ENCODE measurements around the gene AHCYL2. TPM values are rescaled to one million over a fixed set of nuclear protein-coding genes. Genes with fewer than 3 reads are reported as not detected.
A peak's percentile ranks its signal among the peaks of the same experiment; 100 is the strongest.
"Not testable (repeated sequence)": the region's sequence is repeated elsewhere in the genome, so short reads cannot be mapped to it uniquely, and the experiment has no call there.

The AHCYL2 gene
- total RNA-seq, 1 experiment from 2014 or later = 12.1 TPM

- no peak for DNase-seq (ENCODE audit: low read depth)
These were observed 225.5 kb downstream of the AHCYL2 start for GRCh38 chr7:129450295-129450694.

DNA sequence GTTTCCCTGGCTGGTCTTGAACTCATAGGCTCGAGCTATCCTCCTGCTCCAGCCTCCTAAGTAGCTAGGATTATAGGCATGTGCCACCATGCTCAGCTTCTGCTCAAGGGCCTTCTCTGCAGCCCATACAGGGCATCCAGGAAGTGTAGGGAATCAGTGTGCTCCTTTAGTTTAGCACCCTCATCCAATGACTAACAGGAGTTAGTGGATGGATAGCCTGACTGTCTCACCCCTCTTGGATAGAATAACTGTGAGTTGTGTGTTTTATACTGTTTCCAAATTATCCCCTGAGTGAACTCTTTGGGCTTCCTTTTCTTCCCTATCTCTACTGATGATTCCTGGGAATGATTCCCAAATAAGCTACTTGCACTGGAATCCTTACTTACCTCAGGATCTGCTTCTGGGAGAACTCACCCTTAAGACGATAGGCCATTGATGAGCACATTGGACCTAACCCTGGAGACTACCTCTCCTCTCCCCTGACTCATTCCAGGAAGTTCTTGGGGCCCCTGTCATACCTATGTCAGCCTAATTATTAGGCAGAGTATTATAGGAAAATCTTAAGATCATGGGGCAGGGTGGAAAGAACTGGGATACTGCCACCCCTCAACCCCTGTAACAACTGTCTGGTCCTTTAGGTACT, 227.9 kb downstream of the AHCYL2 start:
- no peak for DNase-seq (ENCODE audit: low read depth)

- DNase-seq (ENCODE audit: low read depth) = no peak
These were observed 228.8 kb downstream of the AHCYL2 start for GRCh38 chr7:129453510-129454248.

- no peak for DNase-seq (ENCODE audit: low read depth)
These were observed 229.4 kb downstream of the AHCYL2 start for GRCh38 chr7:129454249-129454551.

- no peak for DNase-seq (ENCODE audit: low read depth)
These were observed 231.6 kb downstream of the AHCYL2 start for GRCh38 chr7:129456421-129456820.

DNA sequence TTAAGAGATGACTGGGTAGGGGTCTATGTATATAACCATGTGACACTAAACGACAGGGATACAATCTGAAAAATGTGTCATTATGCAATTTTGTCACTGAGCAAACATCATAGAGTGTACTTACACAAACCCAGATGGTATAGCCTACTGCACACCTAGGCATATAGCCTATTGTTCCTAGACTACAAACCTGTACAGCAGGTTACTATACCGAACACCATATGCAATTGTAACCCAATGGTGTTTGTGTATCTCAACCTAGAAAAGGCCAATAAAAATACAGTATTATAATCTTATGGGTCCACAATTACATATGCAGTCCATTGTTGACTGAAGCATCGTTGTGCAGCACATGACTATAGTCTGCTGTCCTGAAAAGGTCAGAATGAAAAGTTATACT, 232.3 kb downstream of the AHCYL2 start:
- no peak for DNase-seq (ENCODE audit: low read depth)

GRCh38 chr7:129458171-129458570, 233.3 kb downstream of the AHCYL2 start:
- no peak for DNase-seq (ENCODE audit: low read depth)

DNA sequence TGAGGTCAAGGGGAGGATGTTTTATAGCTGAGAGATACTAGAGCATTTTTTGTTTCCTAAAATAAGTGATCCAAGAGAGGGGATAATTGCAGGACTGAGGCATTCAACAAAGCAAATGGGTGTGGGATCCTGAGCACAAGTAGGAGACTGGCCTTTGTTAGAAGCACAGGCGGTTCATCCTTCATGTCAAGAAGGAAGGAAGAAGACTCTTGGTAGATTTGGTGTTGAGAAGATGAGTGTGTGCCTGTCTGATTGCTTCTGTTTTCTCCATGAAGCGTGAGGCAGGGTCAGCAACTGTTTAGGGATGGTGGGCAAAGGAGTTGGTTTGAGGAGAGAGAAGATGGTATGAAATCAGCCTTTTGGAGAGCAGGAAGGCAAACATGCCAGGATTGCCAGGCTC, 237.0 kb downstream of the AHCYL2 start:
- DNase-seq (ENCODE audit: low read depth) = no peak

- no peak for DNase-seq (ENCODE audit: low read depth)
These were observed 237.6 kb downstream of the AHCYL2 start for GRCh38 chr7:129462420-129462819.

- no peak for DNase-seq (ENCODE audit: low read depth)
These were observed 239.4 kb downstream of the AHCYL2 start for GRCh38 chr7:129464194-129464593.

DNA sequence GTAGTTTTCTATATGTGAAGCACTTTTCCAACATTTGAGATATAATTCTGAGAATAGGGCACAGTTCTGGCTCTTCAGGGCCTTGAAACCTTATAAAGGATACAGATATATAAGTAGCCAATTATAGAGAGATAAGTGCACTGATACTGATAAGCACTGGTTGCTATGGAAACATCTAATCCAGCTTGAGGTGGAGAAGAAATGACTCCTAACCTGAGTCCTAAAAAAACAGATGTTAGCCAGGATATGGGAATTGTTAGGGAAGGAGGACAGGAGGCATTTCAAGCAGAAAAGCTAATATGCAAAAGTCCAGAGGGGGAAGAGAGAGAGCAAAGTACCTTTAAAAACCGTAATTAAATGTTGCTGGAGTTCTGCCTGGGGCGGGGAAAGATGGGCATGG, 240.2 kb downstream of the AHCYL2 start:
- peak; percentile 23 for DNase-seq (ENCODE audit: low read depth)

- peak; percentile 100 for DNase-seq (ENCODE audit: low read depth)
These were observed 242.0 kb downstream of the AHCYL2 start for GRCh38 chr7:129466796-129467195.

DNA sequence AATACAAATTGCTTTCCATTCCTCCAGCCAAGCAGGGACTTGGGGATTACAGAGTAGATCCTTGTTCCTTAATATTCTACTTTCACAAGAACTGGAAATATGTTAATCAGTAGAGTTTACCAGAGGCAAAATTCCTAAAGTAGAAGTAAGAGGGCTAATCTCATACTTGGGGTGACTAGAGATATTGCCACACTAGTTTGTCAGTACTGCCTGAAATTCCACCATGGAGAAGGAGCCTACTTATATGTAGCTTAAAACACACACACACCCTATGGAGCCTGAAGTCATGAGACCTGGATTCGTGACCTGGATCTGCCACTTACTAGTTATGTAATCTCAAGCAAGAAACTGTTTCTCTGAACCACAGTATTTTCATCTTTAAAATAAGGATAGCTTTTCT, 243.3 kb downstream of the AHCYL2 start:
- peak; percentile 68 for DNase-seq (ENCODE audit: low read depth)

DNA sequence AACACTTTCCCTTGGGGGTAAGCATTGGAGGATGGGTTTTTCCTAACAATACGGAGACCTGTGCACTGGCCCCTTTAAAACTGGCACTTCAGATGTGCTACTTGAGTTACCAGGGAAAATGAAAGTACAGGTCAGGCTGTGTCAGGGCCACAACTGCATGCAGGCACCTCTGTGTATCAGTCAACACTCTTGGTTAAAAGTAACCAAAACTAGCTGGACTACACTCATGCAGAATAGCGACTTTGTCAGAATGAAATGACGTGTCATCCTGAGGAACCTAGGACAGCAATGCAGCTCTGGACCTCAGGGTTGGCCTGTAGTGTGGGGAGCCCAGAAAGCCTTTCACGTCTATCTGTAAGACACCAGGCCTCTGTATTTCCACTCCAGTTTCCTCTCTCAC, 243.7 kb downstream of the AHCYL2 start:
- no peak for DNase-seq (ENCODE audit: low read depth)

DNA sequence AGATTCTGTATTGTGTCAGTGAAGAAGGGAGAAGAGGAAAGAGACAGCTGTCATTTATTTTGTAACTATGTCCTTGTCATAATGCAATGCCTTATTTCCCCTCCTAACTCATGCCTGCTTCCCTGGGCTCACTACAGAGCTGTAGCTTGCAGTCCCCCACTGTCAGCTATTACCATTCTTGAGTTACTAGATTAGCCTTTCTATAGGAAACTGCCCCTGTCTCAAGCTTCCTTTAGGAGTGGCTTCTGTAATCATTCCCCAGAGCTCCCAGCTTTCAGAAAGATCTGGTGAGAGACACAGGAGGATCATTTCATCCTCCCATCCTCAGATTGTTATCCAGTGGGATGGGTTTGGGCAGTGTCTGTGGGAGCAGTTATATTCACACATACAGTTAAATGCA, 245.1 kb downstream of the AHCYL2 start:
- DNase-seq (ENCODE audit: low read depth) = no peak

GRCh38 chr7:129470411-129470810, 245.6 kb downstream of the AHCYL2 start:
- DNase-seq (ENCODE audit: low read depth) = no peak

GRCh38 chr7:129471402-129471827, 246.6 kb downstream of the AHCYL2 start:
- peak; percentile 34 for DNase-seq (ENCODE audit: low read depth)

GRCh38 chr7:129475931-129476330, 251.1 kb downstream of the AHCYL2 start:
- DNase-seq (ENCODE audit: low read depth) = not testable (repeated sequence)

- DNase-seq (ENCODE audit: low read depth) = not testable (repeated sequence)
These were observed 251.6 kb downstream of the AHCYL2 start for GRCh38 chr7:129476398-129476797.
